OCI-LY3 (cell line): Measurements from ENCODE around the gene GPR26.

Experiments
- H2AFZ ChIP-seq: fragments of 200-600, 300-600 bp; shearing (Covaris generic); 2 replicates; pipeline ENCODE4 v1.6.0; 2014; ENCODE audit warnings: antibody characterized with exemption, low read depth, low read length
- H3K27ac ChIP-seq: fragments of 200-600, 300-600 bp; sonication (generic); 2 replicates; pipeline ENCODE4 v1.5.1; 2014; ENCODE audit warnings: mild to moderate bottlenecking, low read length, moderate library complexity, mixed read lengths
- H3K27me3 ChIP-seq: fragments of 200-600, 300-600 bp; sonication (generic); 2 replicates; pipeline ENCODE4 v1.6.1; 2014; ENCODE audit warnings: low read depth, low read length, mixed read lengths
- H3K36me3 ChIP-seq: fragments of 200-600, 300-600 bp; sonication (generic); replicated peaks from 2 replicates; pipeline ENCODE3; 2014; ENCODE audit warnings: low read depth, low read length, mixed read lengths
- H3K4me1 ChIP-seq: fragments of 300-600, 200-600 bp; sonication (generic); 2 replicates; pipeline ENCODE4 v1.6.1; 2014; ENCODE audit warnings: low read length, mixed read lengths
- H3K4me2 ChIP-seq: fragments of 200-600, 300-600 bp; sonication (generic); 2 replicates; pipeline ENCODE4 v1.6.1; 2014; ENCODE audit warnings: low read length, mixed read lengths
- H3K4me3 ChIP-seq: fragments of 300-600, 200-600 bp; sonication (generic); 2 replicates; pipeline ENCODE4 v1.5.1; 2014; ENCODE audit warnings: antibody characterized with exemption, mild to moderate bottlenecking, low read length, moderate library complexity
- H3K79me2 ChIP-seq: fragments of 300-600, 200-600 bp; shearing (Covaris generic); 2 replicates; pipeline ENCODE4 v1.6.1; 2014; ENCODE audit warnings: mild to moderate bottlenecking, low read length, mixed read lengths
- H3K9ac ChIP-seq: fragments of 300-600, 200-600 bp; shearing (Covaris generic); 2 replicates; pipeline ENCODE4 v1.6.0; 2014; ENCODE audit warnings: mild to moderate bottlenecking, low read length, moderate library complexity
- H3K9me3 ChIP-seq: fragments of 200-600, 300-600 bp; shearing (Covaris generic); 2 replicates; pipeline ENCODE4 v1.6.1; 2014; ENCODE audit warnings: low read length, mixed read lengths; ENCODE audit not compliant: insufficient read depth
- H4K20me1 ChIP-seq: fragments of 200-600, 300-600 bp; sonication (generic); 2 replicates; pipeline ENCODE4 v1.6.1; 2016; ENCODE audit warnings: low read length, mixed read lengths; ENCODE audit not compliant: insufficient read depth
- CTCF ChIP-seq: fragments of 200-600, 300-600 bp; sonication (generic); IDR thresholded peaks from 2 replicates; pipeline ENCODE4 v1.5.1; 2014; ENCODE audit warnings: antibody characterized with exemption, low read length, low read depth
- EZH2phosphoT487 ChIP-seq: fragments of 200-600 bp; shearing (Covaris generic); IDR thresholded peaks from 2 replicates; pipeline ENCODE4 v1.6.1; 2018; ENCODE audit warnings: antibody characterized with exemption, mixed run types, low read depth

GPR26 gene

GRCh38 chr10:123621492-123621891, 44.7 kb upstream of the GPR26 start:
- H3K27ac ChIP-seq = no peak overlapping the region
- no peaks in the 10 kb centered on the region for H3K4me1 ChIP-seq
- no peak overlapping the region for H3K9ac ChIP-seq
- no peaks in the 10 kb centered on the region for H3K36me3 ChIP-seq
- no peaks in the 10 kb centered on the region for H4K20me1 ChIP-seq
- H2AFZ ChIP-seq = no peak overlapping the region
- H3K4me3 ChIP-seq = no peak overlapping the region
- no peaks in the 10 kb centered on the region for H3K79me2 ChIP-seq
- no peak for TF ChIP-seq EZH2phosphoT487
- TF ChIP-seq CTCF = no peak
- no peak overlapping the region for H3K4me2 ChIP-seq
- no peaks in the 10 kb centered on the region for H3K27me3 ChIP-seq
- no peaks in the 10 kb centered on the region for H3K9me3 ChIP-seq

- H3K27ac ChIP-seq = no peak overlapping the region
- H3K79me2 ChIP-seq = no peaks in the 10 kb centered on the region
- no peaks in the 10 kb centered on the region for H3K9me3 ChIP-seq
- no peak overlapping the region for H3K4me2 ChIP-seq
- TF ChIP-seq EZH2phosphoT487 = no peak
- TF ChIP-seq CTCF = no peak
- H3K4me1 ChIP-seq = no peaks in the 10 kb centered on the region
- no peak overlapping the region for H3K9ac ChIP-seq
- no peak overlapping the region for H2AFZ ChIP-seq
- no peaks in the 10 kb centered on the region for H3K36me3 ChIP-seq
- H3K4me3 ChIP-seq = no peak overlapping the region
- H3K27me3 ChIP-seq = no peaks in the 10 kb centered on the region
- H4K20me1 ChIP-seq = no peaks in the 10 kb centered on the region
Measured at GRCh38 chr10:123621916-123622315, 44.2 kb upstream of the GPR26 start.

GRCh38 chr10:123622381-123622780, 43.8 kb upstream of the GPR26 start:
- no peaks in the 10 kb centered on the region for H3K36me3 ChIP-seq
- H3K79me2 ChIP-seq = no peaks in the 10 kb centered on the region
- H3K4me3 ChIP-seq = no peak overlapping the region
- H3K4me2 ChIP-seq = no peak overlapping the region
- no peaks in the 10 kb centered on the region for H4K20me1 ChIP-seq
- no peak overlapping the region for H3K27ac ChIP-seq
- H3K9ac ChIP-seq = no peak overlapping the region
- H3K27me3 ChIP-seq = no peaks in the 10 kb centered on the region
- H2AFZ ChIP-seq = no peak overlapping the region
- H3K4me1 ChIP-seq = no peaks in the 10 kb centered on the region
- no peaks in the 10 kb centered on the region for H3K9me3 ChIP-seq
- no peak for TF ChIP-seq EZH2phosphoT487
- TF ChIP-seq CTCF = no peak

GRCh38 chr10:123624086-123624485, 42.1 kb upstream of the GPR26 start:
- Histone ChIP-seq H3K36me3 (no peaks in the 10 kb centered on the region), H3K27ac (no peak overlapping the region), H3K79me2 (no peaks in the 10 kb centered on the region), H3K4me3 (no peak overlapping the region), H3K4me2 (no peak overlapping the region), H2AFZ (no peak overlapping the region), H3K4me1 (no peaks in the 10 kb centered on the region), H3K27me3 (no peaks in the 10 kb centered on the region), H4K20me1 (no peaks in the 10 kb centered on the region), H3K9ac (no peak overlapping the region), H3K9me3 (no peaks in the 10 kb centered on the region)
- TF ChIP-seq EZH2phosphoT487 = no peak
- no peak for TF ChIP-seq CTCF
